ENCODE measurements around the gene ETV3. TPM values are rescaled to one million over a fixed set of nuclear protein-coding genes. Genes with fewer than 3 reads are reported as not detected.

The ETV3 gene
- total and polyA plus RNA-seq, 2 of the 4 experiments (the other 2 are of a cell fraction), result 6.4 to 14.7 TPM

DNA sequence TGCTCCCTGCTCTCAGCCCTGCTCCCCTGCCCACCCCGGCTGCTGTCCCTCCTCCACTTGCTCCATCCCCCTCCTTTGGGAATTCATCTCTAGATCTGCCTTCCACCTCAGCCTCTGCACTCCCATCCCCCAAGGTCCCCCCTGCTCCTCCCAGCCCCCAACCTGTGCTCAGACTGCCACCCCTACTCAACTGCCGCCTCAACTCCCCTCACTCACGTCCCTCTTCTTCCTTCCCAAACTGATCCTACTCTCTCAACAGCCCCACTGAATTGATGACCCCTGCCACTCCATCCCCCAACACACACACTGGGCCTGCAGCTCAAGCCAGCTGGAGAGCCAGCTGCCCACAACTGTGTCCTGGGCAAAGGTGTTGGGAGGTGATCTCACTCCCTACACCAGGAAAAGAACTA, 22.8 kb downstream of the ETV3 start:
- H3K4me2 ChIP-seq (ENCODE audit: low read depth, low read length), result no peak overlapping the region
- H3K79me1 ChIP-seq (ENCODE audit: low read depth in 1 of 2, low read length in 2 of 2), result no peaks in the 10 kb centered on the region
- BruUV-seq (replicated peaks), result no TSS peak
- DNase-seq, result no peak
- TF ChIP-seq MAZ (IDR thresholded peaks at IDR 0.05; ENCODE audit: borderline replicate concordance, low read depth, low read length), result no peak
- TF ChIP-seq, protein P1, sequence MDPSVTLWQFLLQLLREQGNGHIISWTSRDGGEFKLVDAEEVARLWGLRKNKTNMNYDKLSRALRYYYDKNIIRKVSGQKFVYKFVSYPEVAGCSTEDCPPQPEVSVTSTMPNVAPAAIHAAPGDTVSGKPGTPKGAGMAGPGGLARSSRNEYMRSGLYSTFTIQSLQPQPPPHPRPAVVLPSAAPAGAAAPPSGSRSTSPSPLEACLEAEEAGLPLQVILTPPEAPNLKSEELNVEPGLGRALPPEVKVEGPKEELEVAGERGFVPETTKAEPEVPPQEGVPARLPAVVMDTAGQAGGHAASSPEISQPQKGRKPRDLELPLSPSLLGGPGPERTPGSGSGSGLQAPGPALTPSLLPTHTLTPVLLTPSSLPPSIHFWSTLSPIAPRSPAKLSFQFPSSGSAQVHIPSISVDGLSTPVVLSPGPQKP (IDR thresholded peaks at IDR 0.05; ENCODE audit: borderline replicate concordance, low read depth, low read length), result no peak
- no peak for TF ChIP-seq RCOR1 (IDR thresholded peaks at IDR 0.05; ENCODE audit: insufficient replicate concordance, low read length)
- TF ChIP-seq, protein P2, sequence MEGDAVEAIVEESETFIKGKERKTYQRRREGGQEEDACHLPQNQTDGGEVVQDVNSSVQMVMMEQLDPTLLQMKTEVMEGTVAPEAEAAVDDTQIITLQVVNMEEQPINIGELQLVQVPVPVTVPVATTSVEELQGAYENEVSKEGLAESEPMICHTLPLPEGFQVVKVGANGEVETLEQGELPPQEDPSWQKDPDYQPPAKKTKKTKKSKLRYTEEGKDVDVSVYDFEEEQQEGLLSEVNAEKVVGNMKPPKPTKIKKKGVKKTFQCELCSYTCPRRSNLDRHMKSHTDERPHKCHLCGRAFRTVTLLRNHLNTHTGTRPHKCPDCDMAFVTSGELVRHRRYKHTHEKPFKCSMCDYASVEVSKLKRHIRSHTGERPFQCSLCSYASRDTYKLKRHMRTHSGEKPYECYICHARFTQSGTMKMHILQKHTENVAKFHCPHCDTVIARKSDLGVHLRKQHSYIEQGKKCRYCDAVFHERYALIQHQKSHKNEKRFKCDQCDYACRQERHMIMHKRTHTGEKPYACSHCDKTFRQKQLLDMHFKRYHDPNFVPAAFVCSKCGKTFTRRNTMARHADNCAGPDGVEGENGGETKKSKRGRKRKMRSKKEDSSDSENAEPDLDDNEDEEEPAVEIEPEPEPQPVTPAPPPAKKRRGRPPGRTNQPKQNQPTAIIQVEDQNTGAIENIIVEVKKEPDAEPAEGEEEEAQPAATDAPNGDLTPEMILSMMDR (conservative IDR thresholded peaks at IDR 0.05; ENCODE audit: low read depth, low read length), result no peak
- no peak for TF ChIP-seq CEBPB (IDR thresholded peaks at IDR 0.05; ENCODE audit: low read depth, low read length)
- no peak for TF ChIP-seq RAD21 (IDR thresholded peaks at IDR 0.05; ENCODE audit: low read length)
- TF ChIP-seq MAFK (IDR thresholded peaks at IDR 0.05; ENCODE audit: low read depth, low read length), result no peak
- no peaks in the 10 kb centered on the region for H3K36me3 ChIP-seq (ENCODE audit: control insufficient read depth, insufficient read depth, low read length)
- peaks cover 16% of the 10 kb centered on the region for H3K27me3 ChIP-seq (ENCODE audit: control insufficient read depth, insufficient read depth, low read length)
- no peak overlapping the region for H3K4me3 ChIP-seq (ENCODE audit: insufficient read depth, low read depth, low read length)
- no peak overlapping the region for H4K5ac ChIP-seq (ENCODE audit: low read depth, low read length)
- no peak overlapping the region for H2BK120ac ChIP-seq (ENCODE audit: low read depth, low read length)
- H4K8ac ChIP-seq (ENCODE audit: low read depth in 2 of 2, low read length in 2 of 2), result no peak overlapping the region
- no peak for ATAC-seq (ENCODE audit: low read depth)
- no peak overlapping the region for H2AFZ ChIP-seq (replicated peaks; ENCODE audit: low read length, poor library complexity)
- no peak overlapping the region for H3K9ac ChIP-seq (ENCODE audit: low read depth, low read length)
- no peak overlapping the region for H3K23ac ChIP-seq (ENCODE audit: low read depth, low read length)
- in situ Hi-C loops (cut with MboI; ENCODE audit: low sequenced_read_pairs), result no loop called here
- H3K56ac ChIP-seq (ENCODE audit: extremely low read depth, insufficient read depth, low read length), result no peak overlapping the region
- H3K18ac ChIP-seq (ENCODE audit: low read depth, low read length), result no peak overlapping the region
- H2BK20ac ChIP-seq (ENCODE audit: low read depth, low read length), result no peak overlapping the region
- H2BK15ac ChIP-seq (ENCODE audit: low read depth, low read length), result no peak overlapping the region
- H3K9me3 ChIP-seq (ENCODE audit: control insufficient read depth, insufficient read depth, low read length), result no peaks in the 10 kb centered on the region
- no peak overlapping the region for H2AK9ac ChIP-seq (replicated peaks; ENCODE audit: low read depth, low read length, poor library complexity)
- H4K91ac ChIP-seq (ENCODE audit: insufficient read depth, low read depth, low read length), result no peak overlapping the region
- ChIA-PET POLR2A (ENCODE audit: unreplicated experiment) (no interaction called here), CTCF (no interaction called here)
- no peak overlapping the region for H2AK5ac ChIP-seq (ENCODE audit: low read depth, low read length)
- no peak overlapping the region for H2BK5ac ChIP-seq (ENCODE audit: low read depth, low read length, poor library complexity, severe bottlenecking)
- intact Hi-C loops (cut with micrococcal nuclease), result no loop called here
- 28% methylated on average over 2 of the region's 3 CpGs; no CpG with 5 or more reads in 1 of the 2 experiments for WGBS, 2 experiments (ENCODE audit: extremely low coverage in 2 of 2, insufficient read length in 1 of 2)
- H4K20me1 ChIP-seq (ENCODE audit: insufficient read depth, low read length), result no peaks in the 10 kb centered on the region
- no peak overlapping the region for H3K14ac ChIP-seq (replicated peaks; ENCODE audit: low read depth, low read length)
- no peak overlapping the region for H3K27ac ChIP-seq (ENCODE audit: insufficient read depth, low read length)
- H3K9me1 ChIP-seq (ENCODE audit: insufficient read depth, low read length), result 0 out of 2 replicates have a peak, but pooled peaks cover 6% of the 10 kb centered on the region
- dilution Hi-C loops (cut with HindIII; ENCODE audit: low sequenced_read_pairs, unreplicated experiment), result no loop called here
- no peak overlapping the region for H3K4ac ChIP-seq (ENCODE audit: low read depth, low read length)
- no peaks in the 10 kb centered on the region for H3K4me1 ChIP-seq (ENCODE audit: control insufficient read depth, insufficient read depth, low read length)
